Islet precursor cell (in vitro differentiated cells): ENCODE measurements around the gene CAMLG.
A peak's percentile ranks its signal among the peaks of the same experiment; 100 is the strongest.
"Not testable (repeated sequence)": the region's sequence is repeated elsewhere in the genome, so short reads cannot be mapped to it uniquely, and the experiment has no call there.

Experiments
- DNase-seq: peaks from one replicate; pipeline ENCODE4 v3.0.0-alpha.2; 2018

Gene CAMLG

GRCh38 chr5:134738133-134738962 lies at the start of gene CAMLG:
CAMLG (plus strand) TSS chr5:134738548; CDS start chr5:134738621, 73 bp downstream.
- peak; percentile 99 for DNase-seq

- DNase-seq: not testable (repeated sequence)
These were observed 48.2 kb upstream of the CAMLG start for GRCh38 chr5:134690144-134690543.

DNA sequence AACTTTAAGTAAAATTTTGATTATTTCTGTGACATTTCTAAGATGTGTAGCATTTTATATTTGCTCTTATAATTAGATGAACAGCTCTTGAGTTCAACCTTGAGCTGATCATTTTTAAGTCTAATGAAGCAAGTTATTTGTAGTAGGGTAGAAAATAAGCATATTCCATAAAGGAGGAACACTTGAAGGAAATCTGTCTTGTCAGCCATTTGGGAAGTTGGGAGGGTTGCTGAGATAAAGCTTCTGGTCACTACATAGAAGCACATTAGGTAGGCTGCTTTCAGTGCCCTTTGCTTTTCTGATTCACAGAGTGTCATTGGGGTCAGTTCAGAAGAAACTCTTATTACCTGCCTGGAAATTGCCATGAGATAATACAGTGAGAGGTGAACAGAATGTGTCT lies 45.6 kb upstream of the CAMLG start:
- DNase-seq: no peak

DNA sequence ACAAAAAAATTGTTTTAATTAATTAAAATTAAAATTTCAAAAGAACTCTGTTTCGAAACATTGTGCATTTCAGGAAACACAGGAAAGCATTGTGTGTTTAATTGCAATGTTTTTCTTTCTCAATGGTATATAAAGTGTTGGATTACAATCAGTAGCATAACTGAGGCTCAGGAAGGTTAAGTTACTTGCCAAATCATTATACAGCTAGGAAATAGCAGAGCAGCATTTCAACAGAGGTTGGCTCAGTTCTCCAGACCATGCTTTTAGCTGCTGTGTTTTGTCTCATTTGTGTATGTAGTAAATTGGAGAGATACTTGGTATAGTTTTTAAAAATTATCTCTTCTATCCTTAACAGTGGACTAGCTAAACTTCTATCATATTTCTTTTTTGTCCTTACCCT lies 30.0 kb upstream of the CAMLG start:
- DNase-seq: no peak

- no peak for DNase-seq
These were observed 24.2 kb upstream of the CAMLG start for GRCh38 chr5:134714120-134714519.

DNA sequence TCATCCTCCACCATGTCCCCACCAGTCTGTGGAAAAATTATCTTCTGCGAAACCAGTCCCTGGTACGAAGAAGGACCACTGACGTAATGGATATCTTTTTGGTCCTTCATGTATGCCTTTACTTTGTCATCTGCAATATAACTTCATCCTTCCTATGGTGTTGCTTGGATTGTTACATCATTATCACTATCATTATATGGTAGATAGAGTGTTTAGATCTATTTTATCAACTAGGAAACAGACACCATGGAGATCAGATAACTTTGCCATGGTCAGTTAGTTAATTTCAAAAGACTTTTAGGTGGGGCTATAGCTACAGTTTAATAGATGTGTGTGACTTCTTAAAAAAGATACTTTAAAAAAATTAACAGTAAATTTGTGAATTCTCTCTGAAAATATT lies 23.8 kb upstream of the CAMLG start:
- no peak for DNase-seq

DNA sequence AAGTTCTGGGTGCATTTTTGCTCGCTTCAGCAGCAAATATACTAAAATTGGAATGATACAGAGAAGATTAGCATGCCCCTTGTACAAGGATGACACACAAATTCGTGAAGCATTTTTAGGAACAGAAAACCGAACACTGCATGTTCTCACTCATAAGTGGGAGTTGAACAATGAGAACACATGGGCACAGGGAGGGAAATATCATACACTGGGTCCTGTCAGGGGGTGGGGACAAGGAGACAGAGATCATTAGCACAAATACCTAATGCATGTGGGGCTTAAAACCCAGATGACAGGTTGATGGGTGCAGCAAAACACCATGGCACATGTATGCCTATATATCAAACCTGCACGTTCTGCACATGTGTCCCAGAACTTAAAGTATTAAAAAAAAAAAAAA lies 22.9 kb upstream of the CAMLG start:
- DNase-seq: not testable (repeated sequence)

GRCh38 chr5:134724872-134725271 lies 13.5 kb upstream of the CAMLG start:
- no peak for DNase-seq

DNA sequence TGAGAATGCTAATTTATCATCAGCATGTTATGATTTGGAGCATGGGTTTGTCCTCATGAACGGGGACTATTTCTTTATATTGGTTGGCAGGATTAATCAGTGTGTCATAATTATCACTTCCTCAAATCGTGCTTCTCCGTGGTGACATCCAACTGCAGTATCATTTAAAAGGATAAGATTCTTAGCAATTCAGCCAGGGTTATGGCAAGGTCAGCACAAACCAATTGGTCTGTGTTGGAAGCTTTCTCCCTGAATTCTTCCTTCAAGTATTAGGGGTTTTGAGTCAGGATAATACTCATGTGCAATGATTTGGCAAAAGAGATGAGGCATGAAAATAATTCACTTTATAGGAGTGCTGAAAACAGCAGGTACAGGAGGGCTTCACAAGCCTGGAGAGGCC lies 5.5 kb upstream of the CAMLG start:
- DNase-seq: no peak

DNA sequence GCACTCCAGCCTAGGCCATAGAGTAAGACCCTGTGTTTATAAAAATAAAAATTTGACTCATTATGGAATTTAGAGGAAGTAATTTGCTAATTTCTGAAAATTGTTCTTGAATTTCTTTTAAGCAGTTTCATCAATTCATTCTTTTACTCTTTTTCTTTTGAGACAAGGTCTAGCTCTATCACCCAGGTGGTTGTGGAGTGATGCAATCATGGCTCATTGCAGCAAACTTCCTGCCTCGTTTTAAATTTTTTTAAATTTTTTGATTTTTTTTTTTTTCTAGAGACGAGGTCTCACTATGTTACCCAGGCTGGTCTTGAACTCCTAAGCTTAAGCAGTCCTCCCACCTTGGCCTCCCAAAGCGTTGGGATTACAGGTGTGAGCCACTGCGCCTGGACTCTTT lies 3.1 kb upstream of the CAMLG start:
- DNase-seq: no peak

GRCh38 chr5:134736173-134736812 lies 2.1 kb upstream of the CAMLG start:
- DNase-seq: no peak

GRCh38 chr5:134738963-134739661 lies 764 bp downstream of the CAMLG start:
- DNase-seq: peak; percentile 61

- no peak for DNase-seq
These were observed 2.7 kb downstream of the CAMLG start for GRCh38 chr5:134741052-134741451.

DNA sequence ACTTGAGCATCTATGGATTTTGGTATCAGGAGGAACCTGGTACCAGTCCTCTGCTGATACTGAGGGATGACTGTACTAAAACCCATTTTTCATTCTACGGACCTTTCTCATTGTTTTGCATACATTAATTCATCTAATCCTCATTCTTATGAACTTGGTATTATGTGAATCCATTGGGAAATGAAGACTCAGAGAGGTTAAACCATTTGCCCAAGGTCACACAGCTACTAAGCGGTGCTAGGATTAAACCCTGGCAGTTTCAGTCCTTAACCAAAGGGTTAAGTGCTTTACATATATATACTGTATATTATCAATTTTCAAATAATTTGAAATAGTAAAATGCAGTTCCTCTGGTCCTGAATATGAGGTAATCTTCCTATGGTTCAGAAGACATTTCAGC lies 3.8 kb downstream of the CAMLG start:
- DNase-seq: no peak

DNA sequence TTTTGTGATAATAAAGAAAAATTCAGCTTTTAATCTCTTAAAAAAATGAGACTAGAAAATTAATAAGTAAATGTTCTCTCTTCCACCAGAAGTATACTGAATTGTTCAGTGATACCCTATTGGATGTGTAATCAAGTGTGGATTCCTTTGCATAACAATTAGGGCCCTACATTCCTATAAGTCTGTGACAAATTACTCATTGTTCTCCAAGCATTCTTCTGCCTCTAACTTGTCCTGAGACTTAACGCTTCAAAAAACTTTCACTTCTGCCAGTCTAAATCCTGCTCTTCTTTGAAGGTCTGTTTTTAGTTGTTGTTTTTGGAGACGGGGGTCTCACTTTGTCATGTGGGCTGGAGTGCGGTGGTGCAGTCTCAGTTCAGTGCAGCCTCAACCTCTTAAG lies 11.1 kb downstream of the CAMLG start:
- no peak for DNase-seq

DNA sequence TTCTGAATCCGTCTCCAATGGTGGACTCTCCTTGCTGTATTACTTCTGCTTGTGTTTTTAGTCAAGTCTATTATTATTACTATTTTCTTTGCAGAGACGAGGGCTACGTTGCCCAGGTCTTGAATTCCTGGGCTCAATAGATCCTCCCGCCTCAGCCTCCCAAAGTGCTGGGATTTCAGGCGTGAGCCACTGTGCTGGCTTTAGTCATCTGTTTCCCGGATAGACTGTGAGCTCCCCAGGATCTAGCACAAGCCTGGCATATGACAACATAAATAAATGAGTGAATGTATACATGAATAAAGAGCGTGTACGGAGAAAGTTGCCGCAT lies 19.8 kb downstream of the CAMLG start:
- no peak for DNase-seq

GRCh38 chr5:134758504-134759341 lies 20.4 kb downstream of the CAMLG start, which contains the start of gene DDX46:
DDX46 (plus strand) TSS chr5:134758779; CDS start chr5:134758939, 160 bp downstream.
- DNase-seq: peak; percentile 97

DNA sequence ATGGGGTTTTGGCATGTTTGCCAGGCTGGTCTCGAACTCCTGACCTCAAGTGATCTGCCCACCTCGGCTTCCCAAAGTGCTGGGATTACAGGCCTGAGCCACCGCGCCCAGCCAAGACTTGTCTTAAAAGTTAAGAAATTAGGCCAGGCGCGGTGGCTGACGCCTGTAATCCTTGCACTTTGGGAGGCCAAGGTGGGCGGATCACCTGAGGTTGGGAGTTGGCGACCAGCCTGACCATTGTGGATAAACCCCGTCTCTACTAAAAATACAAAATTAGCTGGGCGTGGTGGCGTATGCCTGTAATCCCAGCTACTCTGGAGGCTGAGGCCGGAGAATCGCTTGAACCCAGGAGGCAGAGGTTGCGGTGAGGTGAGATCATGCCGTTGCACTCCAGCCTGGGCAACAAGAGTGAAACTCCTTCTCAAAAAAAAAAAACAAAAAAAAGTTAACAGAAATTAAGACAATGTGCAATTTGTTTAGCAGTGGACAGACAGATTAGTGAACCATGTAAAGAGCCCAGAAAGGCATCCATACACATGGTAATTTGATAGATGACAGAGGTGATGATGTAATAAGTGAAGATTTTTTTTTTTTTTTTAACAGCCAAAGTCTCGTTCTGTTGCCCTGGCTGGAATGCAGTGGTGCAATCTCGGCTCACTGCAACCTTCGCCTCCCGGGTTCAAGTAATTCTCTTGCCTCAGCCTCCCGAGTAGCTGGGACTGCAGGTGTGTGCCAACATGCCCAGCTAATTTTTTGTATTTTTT lies 29.4 kb downstream of the CAMLG start:
- not testable (repeated sequence) for DNase-seq

- no peak for DNase-seq
These were observed 30.9 kb downstream of the CAMLG start for GRCh38 chr5:134769206-134769605.

DNA sequence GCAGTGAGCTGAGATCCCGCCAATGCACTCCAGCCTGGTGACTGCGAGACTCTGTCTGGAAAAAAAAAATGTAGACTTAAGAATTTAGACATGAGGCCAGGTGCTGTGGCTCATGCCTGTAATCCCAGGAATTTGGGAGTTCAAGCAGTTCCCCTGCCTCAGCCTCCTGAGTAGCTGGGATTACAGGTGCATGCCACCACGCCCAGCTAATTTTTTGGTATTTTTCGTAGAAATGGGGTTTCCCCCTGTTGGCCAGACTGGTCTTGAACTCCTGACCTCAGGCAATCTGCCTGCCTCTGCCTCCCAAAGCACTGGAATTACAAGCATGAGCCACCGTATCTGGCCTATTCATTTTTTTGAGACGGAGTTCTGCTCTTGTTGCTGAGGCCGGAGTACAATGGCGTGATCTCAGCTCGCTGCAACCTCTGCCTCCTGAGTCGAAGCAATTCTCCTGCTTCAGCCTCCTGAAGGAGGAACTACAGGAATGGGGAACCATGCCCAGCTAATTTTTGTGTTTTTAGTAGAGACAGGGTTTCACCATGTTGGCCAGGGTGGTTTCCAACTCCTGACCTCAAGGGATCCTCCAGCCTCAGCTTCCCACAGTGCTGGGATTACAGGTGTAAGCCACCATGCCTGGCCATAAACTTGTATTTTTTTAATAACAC lies 34.2 kb downstream of the CAMLG start:
- no peak for DNase-seq

GRCh38 chr5:134777366-134777765 lies 39.0 kb downstream of the CAMLG start:
- no peak for DNase-seq
